Activated naive CD8-positive, alpha-beta T cell treated with anti-CD3 and anti-CD28 coated beads, Interleukin-2, amount 10 ng/mL, durations not matched to agents 7 days and 5 days (primary cell): ENCODE measurements around the gene PTPRN2. TPM values are rescaled to one million over a fixed set of nuclear protein-coding genes. Genes with fewer than 3 reads are reported as not detected.
"Not testable (repeated sequence)": the region's sequence is repeated elsewhere in the genome, so short reads cannot be mapped to it uniquely, and the experiment has no call there.

Source experiments
- ATAC-seq: fragments of 150-1000 bp; cut with Tn5 transposase; one replicate; pipeline ENCODE4 v1.10.0; 2021; ENCODE audit warnings: low read depth, moderate library complexity
- POLR2A ChIA-PET: fragments of 350-600 bp; sonication (Branson Sonifier 250); formaldehyde crosslinking; loops from one replicate; lab custom pipeline; 2021; ENCODE audit warnings: antibody characterized with exemption; lab: Charles Lee
- DNase-seq: peaks from one replicate; pipeline ENCODE4 v3.0.0; 2021
- H3K27ac Mint-ChIP-seq: one replicate; pipeline ENCODE4 v1.8.0; 2022; ENCODE audit warnings: mild to moderate bottlenecking, mixed read lengths
- H3K27me3 Mint-ChIP-seq: one replicate; pipeline ENCODE4 v1.8.0; 2022; ENCODE audit warnings: mild to moderate bottlenecking, moderate library complexity, mixed read lengths
- H3K36me3 Mint-ChIP-seq: one replicate; pipeline ENCODE4 v1.8.0; 2021; ENCODE audit warnings: mild to moderate bottlenecking, mixed read lengths
- H3K4me1 Mint-ChIP-seq: one replicate; pipeline ENCODE4 v1.8.0; 2021; ENCODE audit warnings: mixed read lengths
- H3K4me3 Mint-ChIP-seq: one replicate; pipeline ENCODE4 v1.8.0; 2022; ENCODE audit warnings: mild to moderate bottlenecking, moderate library complexity, mixed read lengths
- H3K9me3 Mint-ChIP-seq: one replicate; pipeline ENCODE4 v1.8.0; 2021; ENCODE audit warnings: mixed read lengths
- total RNA-seq, 2 experiments: library from RNA; stranded (reverse); gene quantifications; one replicate each; pipeline ENCODE4 v1.2.3, GENCODE V29; 2021

PTPRN2 gene
- total RNA-seq, 2 experiments from 2014 or later: 4.5 to 4.9 TPM

DNA sequence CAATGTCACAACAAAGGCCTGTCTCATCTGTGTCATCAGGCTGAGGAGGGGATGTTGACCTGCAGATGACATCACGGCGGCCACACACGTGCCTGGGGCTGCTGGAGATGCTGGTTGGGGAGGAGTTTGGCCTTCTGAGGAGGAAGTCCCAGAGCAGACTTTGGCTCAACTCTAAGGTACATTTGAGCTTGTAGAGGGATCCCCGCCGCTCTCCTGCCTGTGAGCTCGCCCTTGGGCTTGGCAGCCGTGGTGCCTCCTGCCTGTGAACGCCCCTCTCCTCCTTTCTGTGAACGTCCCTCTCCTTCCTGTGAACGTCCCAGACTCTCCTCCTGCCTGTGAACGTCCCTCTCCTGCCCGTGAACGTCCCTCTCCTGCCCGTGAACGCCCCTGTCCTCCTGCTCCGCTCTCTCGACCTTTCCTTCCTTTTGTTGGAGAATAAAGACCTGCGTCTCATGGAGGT, 1074.4 kb downstream of the PTPRN2 start:
- no peak overlapping the region for H3K4me3 Mint-ChIP-seq
- DNase-seq (no peak), ATAC-seq (no peak)
- H3K27ac Mint-ChIP-seq: no peak overlapping the region
- POLR2A ChIA-PET: no interaction called here
- H3K27me3 Mint-ChIP-seq: peaks cover 28% of the 10 kb centered on the region
- no peaks in the 10 kb centered on the region for H3K4me1 Mint-ChIP-seq
- peaks cover 4% of the 10 kb centered on the region for H3K9me3 Mint-ChIP-seq
- no peaks in the 10 kb centered on the region for H3K36me3 Mint-ChIP-seq

DNA sequence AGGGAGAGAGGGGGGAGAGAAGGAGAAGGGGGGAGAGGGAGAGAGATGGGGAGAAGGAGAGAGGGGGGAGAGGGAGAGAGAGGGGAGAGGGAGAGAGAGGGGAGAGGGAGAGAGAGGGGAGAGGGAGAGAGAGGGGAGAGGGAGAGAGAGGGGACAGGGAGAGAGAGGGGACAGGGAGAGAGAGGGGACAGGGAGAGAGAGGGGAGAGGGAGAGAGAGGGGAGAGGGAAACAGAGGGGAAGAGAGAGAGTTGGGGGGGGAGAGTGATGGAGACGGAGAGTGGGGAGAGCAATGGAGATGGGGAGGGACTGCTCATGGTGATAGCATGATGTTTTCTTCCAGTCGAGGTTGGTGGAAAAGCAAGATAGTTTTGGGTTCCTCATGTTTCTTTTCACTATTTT, 1078.4 kb downstream of the PTPRN2 start:
- H3K4me3 Mint-ChIP-seq: no peak overlapping the region
- no peak overlapping the region for H3K27ac Mint-ChIP-seq
- H3K36me3 Mint-ChIP-seq: peaks cover 15% of the 10 kb centered on the region
- POLR2A ChIA-PET: no interaction called here
- DNase-seq (no peak), ATAC-seq (no peak)
- H3K27me3 Mint-ChIP-seq: peaks cover 45% of the 10 kb centered on the region
- H3K9me3 Mint-ChIP-seq: peaks cover 24% of the 10 kb centered on the region
- no peaks in the 10 kb centered on the region for H3K4me1 Mint-ChIP-seq

DNA sequence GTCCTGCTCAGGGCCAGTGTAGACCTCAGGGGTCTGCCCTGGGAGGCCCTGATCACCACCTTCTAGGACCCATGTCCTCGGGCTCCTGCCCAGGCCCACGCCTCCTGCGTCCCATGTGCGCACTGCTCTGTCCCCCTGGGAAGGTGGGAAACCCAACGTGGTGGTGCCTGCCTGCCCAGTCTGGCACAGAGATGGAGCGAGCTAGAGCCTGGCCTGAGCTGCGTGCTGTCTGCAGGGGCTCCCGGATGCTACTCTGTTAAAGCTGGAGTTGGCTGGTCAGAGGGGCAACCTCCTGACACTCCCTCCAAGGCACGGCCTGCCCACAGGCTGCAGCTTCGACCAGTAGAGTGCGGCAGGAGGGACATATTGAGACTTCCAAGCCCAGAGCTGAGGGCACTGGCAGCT, 1079.1 kb downstream of the PTPRN2 start:
- H3K27me3 Mint-ChIP-seq: peaks cover 42% of the 10 kb centered on the region
- H3K27ac Mint-ChIP-seq: no peak overlapping the region
- H3K36me3 Mint-ChIP-seq: peaks cover 15% of the 10 kb centered on the region
- no peak for DNase-seq
- ATAC-seq: no peak
- H3K4me1 Mint-ChIP-seq: peaks cover 4% of the 10 kb centered on the region
- H3K9me3 Mint-ChIP-seq: peaks cover 24% of the 10 kb centered on the region
- H3K4me3 Mint-ChIP-seq: no peak overlapping the region
- POLR2A ChIA-PET: no interaction called here

- POLR2A ChIA-PET: no interaction called here
- Mint-ChIP-seq H3K27ac (no peak overlapping the region), H3K4me1 (peaks cover 8% of the 10 kb centered on the region), H3K9me3 (peaks cover 24% of the 10 kb centered on the region), H3K36me3 (peaks cover 15% of the 10 kb centered on the region), H3K27me3 (peaks cover 39% of the 10 kb centered on the region), H3K4me3 (no peak overlapping the region)
- no peak for ATAC-seq
- DNase-seq: no peak
Measured at GRCh38 chr7:157507987-157508386, 1079.6 kb downstream of the PTPRN2 start.

DNA sequence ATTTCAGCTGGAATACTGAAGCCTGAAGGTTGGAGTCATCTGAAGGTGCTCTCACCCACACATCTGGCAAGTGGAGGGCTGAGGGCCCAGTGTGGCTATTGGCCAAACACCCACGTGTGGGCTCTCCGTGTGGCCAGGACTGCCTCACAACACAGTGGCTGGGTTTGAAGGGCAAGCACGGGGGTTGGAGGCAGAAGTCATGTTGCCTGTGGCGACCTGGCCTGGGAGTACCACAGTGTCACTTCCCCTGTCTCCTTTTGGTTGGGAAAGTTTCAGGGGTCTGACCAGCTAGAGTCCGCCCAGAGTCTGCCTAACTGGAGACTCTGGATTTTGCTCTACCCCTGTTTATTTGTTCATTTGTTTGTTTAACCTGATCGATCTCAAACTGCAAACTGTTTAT, 1081.4 kb downstream of the PTPRN2 start:
- peaks cover 39% of the 10 kb centered on the region for H3K27me3 Mint-ChIP-seq
- H3K9me3 Mint-ChIP-seq: peaks cover 23% of the 10 kb centered on the region
- DNase-seq (peak; percentile 19), ATAC-seq (no peak)
- POLR2A ChIA-PET: no interaction called here
- H3K36me3 Mint-ChIP-seq: peaks cover 15% of the 10 kb centered on the region
- H3K4me3 Mint-ChIP-seq: no peak overlapping the region
- no peak overlapping the region for H3K27ac Mint-ChIP-seq
- peaks cover 19% of the 10 kb centered on the region for H3K4me1 Mint-ChIP-seq

DNA sequence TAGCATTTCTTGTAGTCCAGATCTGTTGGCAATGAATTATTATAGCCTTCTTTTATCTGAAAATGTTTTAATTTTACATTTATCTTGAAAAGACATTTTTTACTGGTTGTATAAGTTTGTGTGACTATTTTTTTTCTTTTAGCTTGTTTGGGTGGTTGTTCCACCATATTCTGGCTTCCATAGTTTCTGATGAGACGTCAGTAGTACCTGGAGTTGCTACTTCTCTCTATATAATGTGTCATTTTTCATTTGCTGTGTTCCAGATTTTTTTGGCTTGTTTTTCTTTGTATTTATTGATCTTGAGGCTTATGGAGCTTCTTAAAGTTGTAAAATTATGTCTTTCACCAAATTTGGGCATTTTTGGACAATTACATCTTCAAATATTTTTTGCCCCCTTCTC, 1082.0 kb downstream of the PTPRN2 start:
- peaks cover 15% of the 10 kb centered on the region for H3K36me3 Mint-ChIP-seq

DNA sequence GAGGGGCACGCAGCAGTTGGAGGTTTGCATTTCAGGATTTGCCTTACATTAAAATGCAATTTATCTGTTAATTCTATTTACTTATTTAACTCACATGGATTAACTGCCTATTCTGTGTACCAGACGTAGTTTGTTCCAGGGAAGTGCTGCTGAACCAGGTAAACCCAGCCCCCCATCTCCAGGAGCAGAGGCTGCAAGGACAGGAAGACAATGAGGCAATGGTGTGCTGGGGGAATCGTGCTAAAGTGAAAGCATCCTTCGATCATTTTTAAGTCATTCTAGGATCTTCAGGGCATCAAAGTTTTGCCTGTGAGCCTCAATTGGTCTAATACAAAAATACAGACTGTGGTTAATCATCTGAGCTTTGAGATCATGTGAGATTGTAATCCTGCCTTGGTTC, 1084.4 kb downstream of the PTPRN2 start:
- peaks cover 20% of the 10 kb centered on the region for H3K9me3 Mint-ChIP-seq
- H3K27ac Mint-ChIP-seq: peak overlapping the region; percentile 91
- ATAC-seq (peak; percentile 22), DNase-seq (no peak)
- peak overlapping the region; percentile 78 for H3K4me3 Mint-ChIP-seq
- peaks cover 15% of the 10 kb centered on the region for H3K36me3 Mint-ChIP-seq
- H3K4me1 Mint-ChIP-seq: peaks cover 22% of the 10 kb centered on the region
- POLR2A ChIA-PET: interaction anchor here (0.7 to 2.2 kb wide), 3 partner anchors 13 to 110 kb away, joined by 3 to 7 read pairs (median 3); no protein-coding TSS in a partner anchor
- peaks cover 19% of the 10 kb centered on the region for H3K27me3 Mint-ChIP-seq

More for the DNA sequence above, 1082.0 kb downstream of the PTPRN2 start:
- peaks cover 23% of the 10 kb centered on the region for H3K9me3 Mint-ChIP-seq
- POLR2A ChIA-PET: no interaction called here
- no peak for ATAC-seq
- peaks cover 33% of the 10 kb centered on the region for H3K27me3 Mint-ChIP-seq
- no peak overlapping the region for H3K4me3 Mint-ChIP-seq
- no peak overlapping the region for H3K27ac Mint-ChIP-seq
- peaks cover 19% of the 10 kb centered on the region for H3K4me1 Mint-ChIP-seq
- DNase-seq: no peak

GRCh38 chr7:157502701-157503111, 1084.9 kb downstream of the PTPRN2 start:
- POLR2A ChIA-PET: interaction anchor here (1.1 to 2.2 kb wide), 2 partner anchors 12 to 32 kb away, joined by 3 to 7 read pairs; no protein-coding TSS in a partner anchor
- H3K27ac Mint-ChIP-seq: peak overlapping the region; percentile 91
- H3K9me3 Mint-ChIP-seq: peaks cover 20% of the 10 kb centered on the region
- H3K27me3 Mint-ChIP-seq: peaks cover 16% of the 10 kb centered on the region
- H3K4me3 Mint-ChIP-seq: peak overlapping the region; percentile 78
- DNase-seq (peak; percentile 64), ATAC-seq (peak; percentile 97)
- peaks cover 15% of the 10 kb centered on the region for H3K36me3 Mint-ChIP-seq
- peaks cover 22% of the 10 kb centered on the region for H3K4me1 Mint-ChIP-seq

DNA sequence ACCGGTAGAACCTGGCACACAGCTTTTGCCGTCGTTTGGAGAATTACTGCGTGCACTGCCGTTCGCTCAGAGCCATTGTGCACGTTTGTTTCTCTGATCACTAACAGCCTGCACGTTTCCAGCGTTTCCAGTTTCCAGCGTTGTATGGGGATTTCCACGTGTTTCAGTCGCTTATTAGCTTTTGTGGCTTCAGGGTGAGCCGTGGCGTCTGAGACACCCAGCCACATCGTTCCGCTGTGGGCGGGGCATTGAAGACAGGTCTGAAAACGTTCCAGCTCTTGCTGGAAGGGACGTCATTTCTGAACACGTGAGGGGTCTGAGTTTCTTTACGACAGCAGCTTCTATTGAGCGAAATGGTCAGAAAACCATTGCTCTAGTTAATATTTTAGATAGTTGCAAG, 1086.0 kb downstream of the PTPRN2 start:
- peaks cover 6% of the 10 kb centered on the region for H3K27me3 Mint-ChIP-seq
- peaks cover 22% of the 10 kb centered on the region for H3K4me1 Mint-ChIP-seq
- peaks cover 13% of the 10 kb centered on the region for H3K9me3 Mint-ChIP-seq
- no peak for ATAC-seq
- peaks cover 14% of the 10 kb centered on the region for H3K36me3 Mint-ChIP-seq
- peak; percentile 6 for DNase-seq
- no peak overlapping the region for H3K27ac Mint-ChIP-seq
- POLR2A ChIA-PET: interaction anchor here (2.2 kb wide), 1 partner anchor 30 kb away, joined by 7 read pairs; no protein-coding TSS in a partner anchor
- H3K4me3 Mint-ChIP-seq: no peak overlapping the region

- H3K36me3 Mint-ChIP-seq: peaks cover 12% of the 10 kb centered on the region
- peaks cover 22% of the 10 kb centered on the region for H3K4me1 Mint-ChIP-seq
- H3K9me3 Mint-ChIP-seq: peaks cover 10% of the 10 kb centered on the region
- H3K27ac Mint-ChIP-seq, H3K27me3 Mint-ChIP-seq, POLR2A ChIA-PET, DNase-seq, ATAC-seq, H3K4me3 Mint-ChIP-seq: not testable (repeated sequence)
Measured at GRCh38 chr7:157500989-157501540, 1086.6 kb downstream of the PTPRN2 start.

DNA sequence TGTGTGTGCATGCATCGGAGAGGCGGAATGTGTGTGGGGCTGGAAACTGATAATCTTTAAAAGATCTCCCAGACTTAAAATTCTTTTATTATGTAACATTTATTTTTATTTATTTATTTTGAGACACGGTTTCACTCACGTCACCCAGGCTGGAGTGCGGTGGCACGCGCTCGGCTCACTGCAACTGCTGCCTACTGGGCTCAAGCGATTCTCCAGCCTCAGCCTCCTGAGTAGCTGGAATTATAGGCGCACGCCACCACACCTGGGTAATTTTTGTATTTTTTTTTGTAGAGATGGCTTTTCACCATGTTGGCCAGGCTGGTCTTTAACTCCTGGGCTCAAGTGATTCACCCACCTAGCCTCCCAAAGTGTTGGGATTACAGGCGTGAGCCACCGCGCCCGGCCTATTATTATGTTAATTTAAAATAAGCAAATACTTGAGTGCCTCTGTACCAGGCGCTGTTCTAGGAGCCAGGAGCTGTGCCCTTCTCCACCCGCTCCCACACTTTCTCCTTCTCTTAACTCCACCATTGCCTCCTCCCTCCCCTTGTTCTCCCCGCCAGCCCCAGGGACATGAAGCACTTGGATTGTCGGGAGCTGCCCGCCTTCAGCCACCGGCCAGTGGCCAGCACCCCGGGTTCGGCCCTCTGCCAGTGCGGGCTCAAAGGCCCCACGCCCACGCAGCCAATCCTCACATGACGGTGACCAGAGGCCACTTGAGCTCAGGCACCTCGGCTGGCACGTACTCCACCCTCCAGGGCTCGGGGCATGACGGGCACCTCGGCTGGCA, 1087.3 kb downstream of the PTPRN2 start:
- ATAC-seq: no peak
- H3K9me3 Mint-ChIP-seq: peaks cover 5% of the 10 kb centered on the region
- peaks cover 22% of the 10 kb centered on the region for H3K4me1 Mint-ChIP-seq
- H3K4me3 Mint-ChIP-seq: no peak overlapping the region
- no peak overlapping the region for H3K27ac Mint-ChIP-seq
- POLR2A ChIA-PET: no interaction called here
- H3K36me3 Mint-ChIP-seq: peaks cover 6% of the 10 kb centered on the region
- H3K27me3 Mint-ChIP-seq: peaks cover 4% of the 10 kb centered on the region
- DNase-seq: peak; percentile 23

GRCh38 chr7:157499835-157500153, 1087.8 kb downstream of the PTPRN2 start:
- H3K36me3 Mint-ChIP-seq: peaks cover under 1% of the 10 kb centered on the region
- peaks cover under 1% of the 10 kb centered on the region for H3K9me3 Mint-ChIP-seq
- H3K27ac Mint-ChIP-seq: peak overlapping the region; percentile 43
- ATAC-seq (no peak), DNase-seq (no peak)
- H3K4me1 Mint-ChIP-seq: peaks cover 25% of the 10 kb centered on the region
- H3K27me3 Mint-ChIP-seq: peaks cover 8% of the 10 kb centered on the region
- H3K4me3 Mint-ChIP-seq: no peak overlapping the region
- POLR2A ChIA-PET: no interaction called here

- Mint-ChIP-seq H3K4me3 (no peak overlapping the region), H3K9me3 (no peaks in the 10 kb centered on the region), H3K27ac (peak overlapping the region; percentile 43), H3K36me3 (no peaks in the 10 kb centered on the region), H3K27me3 (peaks cover 11% of the 10 kb centered on the region), H3K4me1 (peaks cover 26% of the 10 kb centered on the region)
- POLR2A ChIA-PET: no interaction called here
- DNase-seq: peak; percentile 23
- no peak for ATAC-seq
Measured at GRCh38 chr7:157499121-157499834, 1088.3 kb downstream of the PTPRN2 start.
